Testis (tissue), 2 donors: ENCODE results near the gene UNC5B.

Experiments used
- CTCF ChIP-seq, 3 experiments: fragments of 450-650 bp in 2 of 3; fragments of 200-600 bp in 1 of 3; sonication (generic) in 1 of 3; IDR thresholded peaks; one replicate each; pipeline ENCODE4 v1.5.1; 2016 to 2019; ENCODE audit warnings: antibody characterized with exemption in 3 of 3, mild to moderate bottlenecking in 2 of 3, moderate library complexity in 1 of 3
- POLR2A ChIP-seq: fragments of 450-650 bp; IDR thresholded peaks from one replicate; pipeline ENCODE4 v1.6.1; 2017; ENCODE audit warnings: antibody characterized with exemption, mild to moderate bottlenecking, moderate library complexity

DNA sequence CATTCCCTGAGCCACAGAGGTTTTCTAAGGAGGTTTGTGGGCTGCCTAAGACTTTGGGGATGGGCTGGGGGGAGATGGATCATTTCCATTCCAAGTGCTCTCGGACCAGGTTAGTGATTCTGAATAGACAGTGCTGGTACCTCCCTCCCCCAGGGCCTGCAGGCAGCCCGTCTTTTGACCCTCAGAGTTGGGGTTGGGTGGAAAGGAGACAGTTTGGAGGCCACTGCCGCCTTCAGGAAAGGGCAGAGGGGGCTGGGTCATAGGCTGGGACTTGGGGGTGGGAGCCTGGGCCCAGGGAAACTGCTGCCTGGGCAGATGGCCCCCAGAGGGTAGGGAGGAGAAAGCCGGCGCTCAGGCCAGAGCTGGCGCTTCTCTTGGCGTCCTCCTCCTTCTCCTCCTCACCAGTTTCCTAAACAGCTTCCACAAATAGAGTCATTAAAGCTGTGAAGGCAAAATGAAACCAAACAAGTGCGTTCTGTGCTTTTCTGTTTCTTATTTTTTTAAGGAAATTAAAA is 4.4 kb downstream of the UNC5B start:
- no peak for TF ChIP-seq CTCF (IDR thresholded peaks at IDR 0.05)
- TF ChIP-seq POLR2A = no peak
